ENCODE data around the gene ABTB2. TPM values are rescaled to one million over a fixed set of nuclear protein-coding genes. Genes with fewer than 3 reads are reported as not detected.

Gene ABTB2
- total RNA-seq, 1 donor from 2014 or later = 0.13 TPM

DNA sequence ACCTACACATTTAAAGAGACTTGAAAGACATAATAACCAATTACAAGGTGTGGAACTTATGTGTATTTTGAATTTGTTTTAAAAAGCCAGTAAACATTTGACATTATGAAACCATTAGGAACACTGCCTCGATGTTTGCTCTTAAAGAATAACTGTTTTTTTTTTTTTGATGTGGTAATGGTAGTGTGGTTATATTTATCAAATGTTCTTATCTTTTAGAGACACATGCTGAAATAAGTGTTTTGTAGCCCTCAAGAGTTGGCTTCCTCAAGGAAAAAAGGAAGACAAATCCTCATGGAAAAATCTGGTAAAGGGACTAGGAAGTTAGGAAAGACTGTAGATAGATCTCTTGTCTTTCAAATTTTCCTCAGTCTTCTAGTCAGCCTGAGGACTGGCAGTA is 2.2 kb upstream of the ABTB2 start:
- DNase-seq (ENCODE audit: low read depth in 2 of 2) = no peak

DNA sequence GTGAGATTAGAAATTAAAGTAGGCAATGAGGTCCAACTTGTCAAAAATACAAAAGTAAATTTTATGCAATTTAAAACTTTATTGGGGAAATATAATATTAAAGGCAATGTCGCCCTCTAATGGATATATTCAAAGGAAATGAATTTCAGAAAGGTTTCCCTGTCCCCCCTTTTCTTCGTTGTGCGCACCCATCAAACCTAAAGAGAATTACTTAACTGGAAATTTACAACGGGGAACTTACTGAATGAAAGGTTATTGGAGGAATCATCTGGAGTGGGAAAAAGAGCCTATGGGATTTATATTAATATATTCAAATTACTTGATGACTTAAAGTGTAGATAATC is 1.7 kb upstream of the ABTB2 start:
- no peak for DNase-seq (ENCODE audit: low read depth in 2 of 2)

DNA sequence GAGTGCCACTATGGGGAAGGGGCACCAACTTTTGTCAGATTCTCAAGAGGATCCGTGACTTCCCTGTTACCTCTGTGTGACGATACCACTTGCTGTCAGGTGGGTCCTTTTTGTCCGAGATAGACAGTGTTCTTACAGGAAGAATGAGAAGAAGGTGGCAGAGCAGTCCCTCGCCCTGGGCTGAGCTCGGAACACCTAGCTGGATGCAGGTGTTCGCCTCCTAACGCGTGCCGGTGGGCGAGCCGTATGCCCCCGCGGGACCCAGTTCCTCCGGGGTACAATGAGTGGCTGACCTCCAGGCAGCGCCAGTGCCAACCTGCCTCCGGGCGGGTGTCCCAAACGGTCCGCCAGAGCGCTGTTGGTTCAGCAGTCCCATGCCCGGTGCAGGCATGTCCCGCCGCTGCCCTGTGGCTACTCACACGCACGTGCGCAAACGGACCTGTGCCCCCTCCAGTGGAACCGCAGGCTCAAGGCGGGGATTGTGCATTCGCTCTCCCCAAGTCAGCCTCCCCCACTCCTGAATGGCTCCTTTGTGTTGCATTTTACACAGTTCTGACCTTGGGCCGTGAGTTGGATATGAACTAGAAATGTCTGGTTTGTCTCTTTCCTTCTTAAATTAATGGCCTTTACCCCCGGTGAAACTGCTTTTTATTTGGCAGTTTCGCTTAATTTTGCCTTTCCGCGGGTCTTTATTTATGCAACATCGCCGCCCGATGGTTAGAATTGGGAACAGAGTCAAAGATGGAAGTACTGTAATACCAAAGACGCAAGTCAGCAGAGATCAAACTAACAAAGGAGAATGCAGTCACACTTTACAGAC is 1.1 kb upstream of the ABTB2 start:
- peak; percentile 38 to 69 for DNase-seq (ENCODE audit: low read depth in 2 of 2)

DNA sequence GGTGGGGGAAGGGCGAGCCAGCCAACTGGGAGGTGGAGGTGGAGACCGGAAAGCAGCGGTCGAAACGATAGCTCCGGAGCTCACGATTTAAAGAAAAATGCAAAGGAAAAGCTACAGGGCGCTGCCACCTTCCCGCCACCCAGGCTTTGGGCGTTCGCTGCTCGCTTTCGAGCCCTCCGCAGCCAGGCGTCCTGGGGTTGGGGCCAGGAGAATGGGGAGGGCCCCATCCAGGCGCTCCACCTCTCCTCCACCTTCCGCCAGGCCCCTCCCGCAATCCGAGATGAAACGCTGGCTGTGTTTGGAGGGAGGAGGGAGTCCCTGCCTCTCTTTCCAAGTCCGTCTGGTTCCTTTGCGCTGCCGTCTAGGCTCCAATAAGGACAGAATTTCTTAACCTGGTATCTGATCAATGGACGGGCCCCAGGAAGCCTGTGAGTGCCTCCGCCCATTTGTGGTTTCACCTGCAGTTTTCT is 483 bp upstream of the ABTB2 start:
- peak in 1 of 2 donors; percentile 25 for DNase-seq (ENCODE audit: low read depth in 2 of 2)

DNA sequence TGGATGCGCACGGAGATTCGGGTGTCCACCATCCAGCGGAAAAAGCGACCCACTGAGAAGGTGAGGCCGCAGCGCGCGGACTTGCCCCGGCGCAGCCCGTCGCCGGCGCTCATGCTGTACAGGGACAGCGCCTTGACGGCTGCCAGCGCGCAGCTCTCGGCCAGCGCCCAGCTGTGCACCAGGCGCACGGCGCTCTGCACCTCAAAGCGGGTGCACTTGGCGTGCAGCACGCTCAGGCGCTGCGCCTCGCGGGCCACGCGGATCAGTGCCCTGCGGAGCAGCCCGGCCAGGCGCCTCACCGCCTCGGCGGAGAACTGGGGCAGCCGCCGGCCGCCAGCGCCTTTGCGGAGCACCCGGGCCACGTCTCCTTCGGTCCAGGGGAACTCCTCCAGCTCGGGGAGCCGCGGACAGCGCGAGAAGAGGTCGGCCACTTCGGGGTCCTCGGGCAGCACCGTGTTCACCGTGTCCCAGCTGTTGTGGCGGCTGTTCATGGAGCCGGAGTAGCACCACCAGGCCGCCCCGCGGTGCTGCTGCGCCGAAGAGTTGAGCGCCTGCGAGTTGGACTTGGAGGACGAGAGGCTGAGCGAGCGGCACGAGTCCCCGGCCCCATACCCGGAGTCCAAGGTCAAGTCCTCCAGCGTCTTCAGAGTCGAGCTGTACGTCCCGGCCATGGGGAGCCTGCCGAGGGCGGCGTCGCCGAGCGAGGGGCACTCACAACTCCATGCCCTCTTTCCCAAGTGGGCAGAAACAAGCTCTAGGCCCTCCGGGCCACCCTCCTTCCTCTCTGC is 703 bp downstream of the ABTB2 start:
- DNase-seq (ENCODE audit: low read depth in 2 of 2) = peak in 1 of 2 donors; percentile 50

DNA sequence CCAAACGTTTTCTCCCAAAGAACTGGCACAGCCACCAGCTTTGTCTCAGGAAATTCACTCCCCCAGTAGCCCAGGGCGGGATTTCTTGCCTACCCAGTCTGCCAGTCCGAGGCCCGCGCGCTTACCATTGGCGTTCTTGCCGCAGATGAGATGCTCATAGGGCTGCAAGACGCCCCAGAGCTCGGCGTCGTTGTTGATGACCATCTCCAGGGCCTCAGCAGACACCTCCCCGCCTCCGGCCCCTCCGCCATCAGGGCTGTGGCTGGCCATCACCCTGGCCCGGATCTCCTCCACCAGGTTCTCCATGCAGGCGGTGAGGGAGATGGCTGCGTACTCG is 1.3 kb downstream of the ABTB2 start:
- no peak for DNase-seq (ENCODE audit: low read depth in 2 of 2)

- DNase-seq (ENCODE audit: low read depth in 2 of 2) = no peak
Observed at GRCh38 chr11:34356130-34356529, 1.7 kb downstream of the ABTB2 start.

DNA sequence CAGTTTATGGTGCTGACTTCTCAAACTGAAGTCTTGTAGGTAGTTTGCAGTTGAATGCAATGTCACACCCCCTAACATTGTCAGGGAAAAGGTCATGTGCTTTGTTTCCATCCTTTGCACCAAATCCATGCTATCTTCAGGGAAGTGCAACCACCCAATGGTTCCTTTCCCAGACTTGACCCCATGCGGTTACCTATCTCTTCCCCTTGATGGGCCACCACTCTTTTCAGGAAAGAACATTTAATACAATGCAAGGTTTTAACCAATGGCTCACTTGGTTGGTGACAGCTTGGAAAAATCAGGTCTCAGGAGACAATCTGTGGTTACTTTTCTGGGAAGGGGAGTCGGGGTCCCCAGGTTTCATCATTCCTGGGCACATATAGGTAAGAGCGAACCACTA is 2.1 kb downstream of the ABTB2 start:
- no peak for DNase-seq (ENCODE audit: low read depth in 2 of 2)

DNA sequence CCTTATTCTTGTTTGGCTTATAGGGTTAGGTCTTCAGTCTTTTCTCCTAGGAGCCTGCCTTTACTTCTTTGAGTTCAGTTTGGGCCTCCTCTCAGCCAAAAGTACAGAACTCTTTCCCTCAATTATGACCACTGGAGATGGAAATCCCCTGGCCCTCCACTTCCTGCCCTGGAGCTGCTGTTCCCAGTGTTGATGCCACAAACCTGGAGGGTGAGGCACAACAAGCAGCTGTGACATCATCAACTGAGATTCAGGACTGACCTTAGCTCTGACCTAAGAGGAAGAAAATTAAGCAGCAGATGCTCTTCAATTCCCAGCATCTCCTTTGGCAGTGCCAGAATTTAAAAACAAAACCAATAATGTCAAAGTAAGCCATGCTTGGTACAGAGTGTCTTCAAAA is 3.0 kb downstream of the ABTB2 start:
- DNase-seq (ENCODE audit: low read depth in 2 of 2) = no peak

GRCh38 chr11:34353881-34354280 is 3.9 kb downstream of the ABTB2 start:
- DNase-seq (ENCODE audit: low read depth in 2 of 2) = no peak

- no peak for DNase-seq (ENCODE audit: low read depth in 2 of 2)
Observed at GRCh38 chr11:34351687-34352469, 5.9 kb downstream of the ABTB2 start.

DNA sequence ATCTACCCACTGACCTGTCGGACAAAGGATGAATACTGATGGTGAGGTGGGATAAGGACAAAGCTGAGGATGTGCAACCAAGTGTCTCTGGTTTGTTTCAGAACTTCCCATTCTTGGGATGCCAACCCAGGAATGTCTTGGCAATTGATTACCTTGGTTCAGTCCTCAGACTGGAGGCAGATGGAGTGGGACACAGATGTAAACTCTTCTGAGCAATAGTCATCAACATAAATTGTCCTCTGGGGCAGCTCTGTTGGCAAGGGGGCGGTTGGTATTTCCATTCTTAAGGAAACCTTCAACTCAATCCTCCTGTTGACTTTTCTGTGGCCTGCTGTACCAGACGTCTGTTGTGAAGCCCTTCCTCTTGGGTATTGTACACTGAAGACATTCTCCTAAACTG is 6.8 kb downstream of the ABTB2 start:
- DNase-seq (ENCODE audit: low read depth in 2 of 2) = no peak

DNA sequence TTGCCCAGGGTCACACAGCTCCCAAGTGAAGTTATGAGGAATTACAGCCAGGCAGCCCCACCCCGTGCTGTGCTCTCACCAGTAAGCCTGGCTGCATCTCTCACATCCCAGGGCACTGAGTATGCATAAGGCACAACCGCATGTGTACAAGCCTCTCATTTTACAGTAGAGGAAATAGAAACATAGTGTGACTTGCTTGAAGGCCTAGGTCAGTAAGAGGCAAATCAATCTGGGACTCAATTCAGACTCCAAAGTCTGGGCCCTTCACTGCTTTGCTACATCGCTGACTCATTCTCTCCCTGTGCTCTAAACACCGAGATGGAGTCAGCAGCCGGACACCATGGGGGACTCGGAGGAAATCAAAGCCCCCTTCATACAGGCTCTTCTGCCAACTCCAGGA is 7.9 kb downstream of the ABTB2 start:
- no peak for DNase-seq (ENCODE audit: low read depth in 2 of 2)

GRCh38 chr11:34348919-34349318 is 8.9 kb downstream of the ABTB2 start:
- no peak for DNase-seq (ENCODE audit: low read depth in 2 of 2)

DNA sequence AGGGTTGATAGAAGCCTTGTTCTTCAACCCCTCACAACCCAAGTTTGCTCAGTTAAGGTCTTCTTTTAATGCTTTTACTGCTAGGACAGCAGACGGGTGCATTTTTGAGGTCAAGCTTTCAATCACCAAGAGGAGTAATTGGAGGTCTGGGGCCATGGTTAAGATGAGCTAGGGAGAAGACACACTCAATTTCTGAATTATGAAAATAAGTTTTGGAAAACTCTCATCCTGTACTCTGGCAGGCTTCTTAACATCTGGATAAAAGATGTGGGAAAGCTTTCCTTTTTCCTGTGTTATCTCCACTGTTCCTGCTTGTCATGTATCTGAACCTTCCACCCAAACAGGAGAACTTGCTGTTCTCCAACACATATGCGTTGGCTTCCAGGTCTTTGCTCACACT is 9.7 kb downstream of the ABTB2 start:
- no peak for DNase-seq (ENCODE audit: low read depth in 2 of 2)

DNA sequence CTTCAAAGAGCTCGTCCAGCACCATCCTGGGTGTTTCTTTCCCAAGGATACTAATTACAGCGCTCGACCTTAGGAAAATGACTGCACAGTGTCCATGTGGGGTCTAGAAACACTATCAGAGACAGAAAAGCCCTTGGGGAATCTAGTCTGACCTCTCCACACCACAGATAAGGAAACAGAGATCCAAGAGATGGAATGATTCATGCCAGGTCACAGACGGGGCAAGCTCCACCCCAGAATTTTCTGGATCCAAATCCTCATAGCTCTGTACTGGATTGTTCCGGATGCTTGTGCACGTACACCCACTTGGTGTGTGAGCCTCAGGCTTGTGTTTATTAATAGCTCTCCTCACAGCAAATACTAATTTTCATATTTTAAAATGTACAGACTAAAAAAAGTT is 11.3 kb downstream of the ABTB2 start:
- DNase-seq (ENCODE audit: low read depth in 2 of 2) = no peak

GRCh38 chr11:34345991-34346480 is 11.8 kb downstream of the ABTB2 start:
- DNase-seq (ENCODE audit: low read depth in 2 of 2) = no peak

DNA sequence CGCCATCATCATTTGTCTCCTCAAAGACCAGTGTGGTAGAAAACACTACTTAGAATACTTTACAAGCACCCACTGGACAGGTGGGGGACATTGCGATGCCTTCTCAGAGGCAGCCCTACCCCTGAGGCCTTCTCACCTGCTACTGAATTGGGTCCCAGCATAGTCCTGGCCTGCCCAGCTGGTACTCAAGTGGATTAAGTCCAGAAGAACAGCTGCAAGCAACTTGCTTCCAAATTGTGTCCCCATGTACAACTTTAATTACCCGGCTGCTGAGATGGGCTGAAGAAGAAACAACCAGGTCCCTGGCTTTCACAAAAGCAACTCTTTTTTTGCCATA is 12.3 kb downstream of the ABTB2 start:
- no peak for DNase-seq (ENCODE audit: low read depth in 2 of 2)

- DNase-seq (ENCODE audit: low read depth in 2 of 2) = no peak
Observed at GRCh38 chr11:34344768-34345539, 12.9 kb downstream of the ABTB2 start.

DNA sequence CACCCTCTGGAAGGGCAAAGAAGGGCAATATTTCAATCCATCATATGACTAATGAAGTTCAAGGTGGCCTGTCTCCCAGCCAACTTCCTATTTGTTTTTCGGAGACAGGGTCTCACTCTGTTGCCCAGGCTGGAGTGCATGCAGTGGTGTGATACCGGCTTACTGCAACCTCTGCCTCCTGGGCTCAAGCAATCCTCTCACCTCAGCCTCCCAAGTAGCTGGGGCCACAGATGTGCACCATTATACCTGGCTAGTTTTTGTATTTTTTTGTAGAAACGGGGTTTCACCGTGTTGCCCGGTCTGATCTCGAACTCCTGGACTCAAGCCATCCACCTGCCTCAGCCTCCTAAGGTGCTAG is 13.4 kb downstream of the ABTB2 start:
- DNase-seq (ENCODE audit: low read depth in 2 of 2) = no peak

DNA sequence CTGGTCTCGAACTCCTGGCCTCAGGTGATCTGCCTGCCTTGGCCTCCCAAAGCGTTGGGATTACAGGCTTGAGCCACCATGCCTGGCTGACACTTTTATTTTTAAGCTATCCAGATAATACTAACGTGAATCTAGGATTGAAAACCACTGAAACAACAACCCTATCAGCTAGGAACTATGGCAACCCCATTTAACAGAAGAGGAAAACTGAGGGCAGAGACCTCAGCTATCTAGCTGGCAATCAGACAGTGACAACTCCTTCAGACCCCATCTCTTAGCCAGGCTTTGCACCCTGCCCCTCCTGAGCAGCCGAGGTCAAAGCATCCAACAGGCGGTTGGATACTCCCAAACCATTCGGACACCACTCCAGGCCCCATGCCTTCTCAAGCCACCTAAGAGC is 14.1 kb downstream of the ABTB2 start:
- no peak for DNase-seq (ENCODE audit: low read depth in 2 of 2)

GRCh38 chr11:34343153-34343552 is 14.7 kb downstream of the ABTB2 start:
- no peak for DNase-seq (ENCODE audit: low read depth in 2 of 2)
